NCI-H2196 treated with DMSO at 0.1 percent for 48 hours (cell line): ENCODE measurements around the gene BRINP3.

Source experiments
- DNase-seq: peaks from one replicate; lab custom pipeline; 2025; ENCODE audit not compliant: unreplicated experiment; lab: John Stamatoyannopoulos, UW

The BRINP3 gene

GRCh38 chr1:190193508-190194115 is 284.1 kb downstream of the BRINP3 start:
- no peak for DNase-seq

GRCh38 chr1:190192627-190193026 is 285.0 kb downstream of the BRINP3 start:
- DNase-seq, result no peak

- DNase-seq, result no peak
Observed at GRCh38 chr1:190183588-190183987, 294.1 kb downstream of the BRINP3 start.

- DNase-seq, result no peak
Observed at GRCh38 chr1:190179817-190180216, 297.8 kb downstream of the BRINP3 start.

GRCh38 chr1:190178827-190179226 is 298.8 kb downstream of the BRINP3 start:
- no peak for DNase-seq

GRCh38 chr1:190177555-190177954 is 300.1 kb downstream of the BRINP3 start:
- no peak for DNase-seq

GRCh38 chr1:190176776-190177175 is 300.9 kb downstream of the BRINP3 start:
- DNase-seq, result no peak

- DNase-seq, result no peak
Observed at GRCh38 chr1:190175320-190175719, 302.3 kb downstream of the BRINP3 start.

GRCh38 chr1:190172651-190173430 is 304.8 kb downstream of the BRINP3 start:
- no peak for DNase-seq

GRCh38 chr1:190170321-190170720 is 307.3 kb downstream of the BRINP3 start:
- no peak for DNase-seq

GRCh38 chr1:190169311-190170067 is 308.2 kb downstream of the BRINP3 start:
- DNase-seq, result no peak

- no peak for DNase-seq
Observed at GRCh38 chr1:190168893-190169280, 308.8 kb downstream of the BRINP3 start.

- DNase-seq, result no peak
Observed at GRCh38 chr1:190168116-190168892, 309.4 kb downstream of the BRINP3 start.

GRCh38 chr1:190159146-190159545 is 318.5 kb downstream of the BRINP3 start:
- DNase-seq, result no peak

- no peak for DNase-seq
Observed at GRCh38 chr1:190154744-190155143, 322.9 kb downstream of the BRINP3 start.

GRCh38 chr1:190147616-190148015 is 330.0 kb downstream of the BRINP3 start:
- no peak for DNase-seq

- DNase-seq, result no peak
Observed at GRCh38 chr1:190144650-190145049, 333.0 kb downstream of the BRINP3 start.

GRCh38 chr1:190140644-190141043 is 337.0 kb downstream of the BRINP3 start:
- DNase-seq, result no peak

- DNase-seq, result no peak
Observed at GRCh38 chr1:190138702-190139101, 339.0 kb downstream of the BRINP3 start.

GRCh38 chr1:190138266-190138665 is 339.4 kb downstream of the BRINP3 start:
- no peak for DNase-seq

- no peak for DNase-seq
Observed at GRCh38 chr1:190129366-190129765, 348.3 kb downstream of the BRINP3 start.
